MCF 10A (cell line): ENCODE measurements around the gene SYNGR2. TPM values are rescaled to one million over a fixed set of nuclear protein-coding genes. Genes with fewer than 3 reads are reported as not detected.

Source experiments
- BruUV-seq: library from RNA; stranded (reverse); fragments of 400-500 nt; replicated peaks from 2 replicates; lab custom pipeline; 2021; lab: Mats Ljungman, UMichigan
- CTCF ChIA-PET: fragments of 300-600 bp; sonication (Branson Sonifier 250); formaldehyde crosslinking; extraction: SDS; loops from one replicate; lab custom pipeline; 2021; ENCODE audit warnings: antibody characterized with exemption, inconsistent platforms; lab: Yijun Ruan, JAX
- POLR2A ChIA-PET: fragments of 300-600, 350-650 bp; sonication (Branson Sonifier 250); formaldehyde crosslinking; extraction: SDS; loops from one replicate; lab custom pipeline; 2020; ENCODE audit warnings: antibody characterized with exemption, inconsistent platforms; lab: Yijun Ruan, JAX
- DNase-seq: peaks from one replicate; pipeline ENCODE4 v3.0.0-alpha.2; 2018; ENCODE audit not compliant: unreplicated experiment
- H3K27ac Mint-ChIP-seq: one replicate; pipeline ENCODE4 v1.8.0; 2022; ENCODE audit warnings: mild to moderate bottlenecking, low read depth, mixed read lengths; ENCODE audit not compliant: unreplicated experiment
- H3K27me3 Mint-ChIP-seq: one replicate; pipeline ENCODE4 v1.8.0; 2022; ENCODE audit warnings: mixed read lengths; ENCODE audit not compliant: insufficient read depth, unreplicated experiment
- H3K36me3 Mint-ChIP-seq: one replicate; pipeline ENCODE4 v1.8.0; 2022; ENCODE audit warnings: mild to moderate bottlenecking, moderate library complexity, mixed read lengths; ENCODE audit not compliant: insufficient read depth, unreplicated experiment
- H3K4me1 Mint-ChIP-seq: one replicate; pipeline ENCODE4 v1.8.0; 2022; ENCODE audit warnings: mixed read lengths; ENCODE audit not compliant: insufficient read depth, unreplicated experiment
- H3K4me3 Mint-ChIP-seq: one replicate; pipeline ENCODE4 v1.8.0; 2022; ENCODE audit warnings: mild to moderate bottlenecking, moderate library complexity, mixed read lengths; ENCODE audit not compliant: unreplicated experiment
- H3K9me3 Mint-ChIP-seq: one replicate; pipeline ENCODE4 v1.8.0; 2022; ENCODE audit warnings: mixed read lengths; ENCODE audit not compliant: unreplicated experiment
- CTCF ChIP-seq: fragments of 200-600 bp; IDR thresholded peaks from one replicate; pipeline ENCODE4 v1.8.0; 2022; ENCODE audit warnings: antibody characterized with exemption, mild to moderate bottlenecking; ENCODE audit not compliant: unreplicated experiment
- intact Hi-C: fragments of 100-400 bp; cut with micrococcal nuclease; formaldehyde crosslinking; loops from 2 replicates; pipeline ENCODE4 v1.14.1; 2022
- total RNA-seq: library from RNA; stranded (reverse); gene quantifications from 2 replicates; pipeline ENCODE4 v1.2.3, GENCODE V29; 2022

Gene SYNGR2
- total RNA-seq, 1 experiment from 2014 or later = 52.2 TPM

- POLR2A ChIA-PET = interaction anchor here (0.7 to 2.7 kb wide), 5 partner anchors 8 to 171 kb away, joined by 3 to 12 read pairs (median 4); partner anchors contain the start of gene SYNGR2
- intact Hi-C loops = no loop called here
- no peak for DNase-seq
These were observed 23.4 kb upstream of the SYNGR2 start for GRCh38 chr17:78144736-78145641.

GRCh38 chr17:78146471-78146869 is 21.9 kb upstream of the SYNGR2 start:
- no peaks in the 10 kb centered on the region for H3K27me3 Mint-ChIP-seq
- H3K27ac Mint-ChIP-seq = no peak overlapping the region
- CTCF ChIA-PET = interaction anchor here (1.0 kb wide), 1 partner anchor 276 kb away, joined by 3 read pairs; no protein-coding TSS in a partner anchor
- no peak for TF ChIP-seq CTCF
- no peak overlapping the region for H3K4me3 Mint-ChIP-seq
- intact Hi-C loops = no loop called here
- no peaks in the 10 kb centered on the region for H3K9me3 Mint-ChIP-seq
- H3K36me3 Mint-ChIP-seq = no peaks in the 10 kb centered on the region
- POLR2A ChIA-PET = no interaction called here
- H3K4me1 Mint-ChIP-seq = peaks cover 10% of the 10 kb centered on the region
- no peak for DNase-seq
- no TSS peak for BruUV-seq

More at GRCh38 chr17:78144736-78145641, 23.4 kb upstream of the SYNGR2 start:
- no TSS peak for BruUV-seq
- TF ChIP-seq CTCF = no peak
- CTCF ChIA-PET = interaction anchor here (0.5 to 1.0 kb wide), 4 partner anchors 17 to 1597 kb away, joined by 3 to 4 read pairs (median 4); no protein-coding TSS in a partner anchor
- Mint-ChIP-seq H3K4me1 (peaks cover 15% of the 10 kb centered on the region), H3K27me3 (no peaks in the 10 kb centered on the region), H3K9me3 (no peaks in the 10 kb centered on the region), H3K36me3 (no peaks in the 10 kb centered on the region), H3K4me3 (no peak overlapping the region), H3K27ac (no peak overlapping the region)

GRCh38 chr17:78146881-78147280 is 21.5 kb upstream of the SYNGR2 start:
- Mint-ChIP-seq H3K4me1 (peaks cover 10% of the 10 kb centered on the region), H3K36me3 (no peaks in the 10 kb centered on the region), H3K9me3 (no peaks in the 10 kb centered on the region), H3K4me3 (no peak overlapping the region), H3K27me3 (no peaks in the 10 kb centered on the region), H3K27ac (no peak overlapping the region)
- ChIA-PET POLR2A (no interaction called here), CTCF (interaction anchor here (1.0 kb wide), 1 partner anchor 276 kb away, joined by 3 read pairs; no protein-coding TSS in a partner anchor)
- BruUV-seq = no TSS peak
- no peak for TF ChIP-seq CTCF
- intact Hi-C loops = no loop called here
- no peak for DNase-seq

- Mint-ChIP-seq H3K4me1 (peaks cover 10% of the 10 kb centered on the region), H3K27me3 (no peaks in the 10 kb centered on the region), H3K36me3 (no peaks in the 10 kb centered on the region), H3K9me3 (no peaks in the 10 kb centered on the region), H3K4me3 (no peak overlapping the region), H3K27ac (no peak overlapping the region)
- no peak for TF ChIP-seq CTCF
- BruUV-seq = no TSS peak
- ChIA-PET CTCF (no interaction called here), POLR2A (no interaction called here)
- intact Hi-C loops = no loop called here
- no peak for DNase-seq
These were observed 20.9 kb upstream of the SYNGR2 start for GRCh38 chr17:78147315-78147998.
